IPS-18c (cell line): Measurements from ENCODE around the gene ZNF445.

Experiments
- H3K4me3 ChIP-seq: 2 replicates; pipeline ENCODE4 v1.7.0; 2013; ENCODE audit warnings: low read depth, mild to moderate bottlenecking, low read length, moderate library complexity; ENCODE audit not compliant: insufficient read depth
- H3K9me3 ChIP-seq: one replicate; pipeline ENCODE4 v1.6.1; 2013; ENCODE audit warnings: mild to moderate bottlenecking, low read length, moderate library complexity; ENCODE audit not compliant: control insufficient read depth, insufficient read depth

ZNF445 gene

GRCh38 chr3:44445786-44446185, 31.7 kb downstream of the ZNF445 start:
- Histone ChIP-seq H3K4me3 (no peak overlapping the region), H3K9me3 (peaks cover 11% of the 10 kb centered on the region)

GRCh38 chr3:44444896-44445691, 32.4 kb downstream of the ZNF445 start:
- H3K9me3 ChIP-seq: peaks cover 11% of the 10 kb centered on the region

GRCh38 chr3:44444437-44444836, 33.0 kb downstream of the ZNF445 start:
- Histone ChIP-seq H3K9me3 (peaks cover 11% of the 10 kb centered on the region), H3K4me3 (no peak overlapping the region)

More at GRCh38 chr3:44444896-44445691, 32.4 kb downstream of the ZNF445 start:
- H3K4me3 ChIP-seq: no peak overlapping the region

- no peak overlapping the region for H3K4me3 ChIP-seq
- peaks cover 7% of the 10 kb centered on the region for H3K9me3 ChIP-seq
Observed at GRCh38 chr3:44442596-44443309, 34.7 kb downstream of the ZNF445 start.

- no peak overlapping the region for H3K4me3 ChIP-seq
- no peaks in the 10 kb centered on the region for H3K9me3 ChIP-seq
Observed at GRCh38 chr3:44439499-44440295, 37.8 kb downstream of the ZNF445 start.

GRCh38 chr3:44437800-44438199, 39.7 kb downstream of the ZNF445 start:
- Histone ChIP-seq H3K4me3 (no peak overlapping the region), H3K9me3 (no peaks in the 10 kb centered on the region)

GRCh38 chr3:44436181-44436580, 41.3 kb downstream of the ZNF445 start:
- H3K9me3 ChIP-seq: no peaks in the 10 kb centered on the region

GRCh38 chr3:44434834-44435510, 42.5 kb downstream of the ZNF445 start:
- H3K4me3 ChIP-seq: no peak overlapping the region
- H3K9me3 ChIP-seq: no peaks in the 10 kb centered on the region

More at GRCh38 chr3:44436181-44436580, 41.3 kb downstream of the ZNF445 start:
- H3K4me3 ChIP-seq: no peak overlapping the region

GRCh38 chr3:44430466-44430865, 47.0 kb downstream of the ZNF445 start:
- H3K4me3 ChIP-seq: no peak overlapping the region

GRCh38 chr3:44429459-44429858, 48.0 kb downstream of the ZNF445 start:
- Histone ChIP-seq H3K4me3 (no peak overlapping the region), H3K9me3 (no peaks in the 10 kb centered on the region)

More at GRCh38 chr3:44430466-44430865, 47.0 kb downstream of the ZNF445 start:
- no peaks in the 10 kb centered on the region for H3K9me3 ChIP-seq

- Histone ChIP-seq H3K4me3 (no peak overlapping the region), H3K9me3 (no peaks in the 10 kb centered on the region)
Observed at GRCh38 chr3:44428910-44429309, 48.6 kb downstream of the ZNF445 start.

- no peak overlapping the region for H3K4me3 ChIP-seq
- H3K9me3 ChIP-seq: no peaks in the 10 kb centered on the region
Observed at GRCh38 chr3:44427683-44428082, 49.8 kb downstream of the ZNF445 start.

- Histone ChIP-seq H3K4me3 (no peak overlapping the region), H3K9me3 (no peaks in the 10 kb centered on the region)
Observed at GRCh38 chr3:44424758-44425157, 52.7 kb downstream of the ZNF445 start.

GRCh38 chr3:44421280-44421679, 56.2 kb downstream of the ZNF445 start:
- no peak overlapping the region for H3K4me3 ChIP-seq

GRCh38 chr3:44420676-44421075, 56.8 kb downstream of the ZNF445 start:
- H3K9me3 ChIP-seq: no peaks in the 10 kb centered on the region

More at GRCh38 chr3:44421280-44421679, 56.2 kb downstream of the ZNF445 start:
- no peaks in the 10 kb centered on the region for H3K9me3 ChIP-seq

GRCh38 chr3:44419923-44420650, 57.4 kb downstream of the ZNF445 start:
- Histone ChIP-seq H3K4me3 (no peak overlapping the region), H3K9me3 (no peaks in the 10 kb centered on the region)

More at GRCh38 chr3:44420676-44421075, 56.8 kb downstream of the ZNF445 start:
- no peak overlapping the region for H3K4me3 ChIP-seq
